ENCODE results near the gene TULP4.
"Not testable (repeated sequence)": the region's sequence is repeated elsewhere in the genome, so short reads cannot be mapped to it uniquely, and the experiment has no call there.

The TULP4 gene

GRCh38 chr6:158398252-158399024 lies 86.2 kb downstream of the TULP4 start:
- no peak for DNase-seq

GRCh38 chr6:158399040-158399700 lies 86.9 kb downstream of the TULP4 start:
- DNase-seq = no peak

GRCh38 chr6:158402184-158402583 lies 89.9 kb downstream of the TULP4 start:
- no peak for DNase-seq

- DNase-seq = not testable (repeated sequence)
Measured at GRCh38 chr6:158405321-158405831, 93.1 kb downstream of the TULP4 start.

- DNase-seq = no peak
Measured at GRCh38 chr6:158405933-158406332, 93.7 kb downstream of the TULP4 start.

- DNase-seq = no peak
Measured at GRCh38 chr6:158406736-158407135, 94.5 kb downstream of the TULP4 start.

- DNase-seq = no peak
Measured at GRCh38 chr6:158408013-158408412, 95.7 kb downstream of the TULP4 start.

GRCh38 chr6:158408552-158409130 lies 96.4 kb downstream of the TULP4 start:
- no peak for DNase-seq

GRCh38 chr6:158409451-158409850 lies 97.2 kb downstream of the TULP4 start:
- no peak for DNase-seq

GRCh38 chr6:158410784-158411183 lies 98.5 kb downstream of the TULP4 start:
- DNase-seq = no peak

- no peak for DNase-seq
Measured at GRCh38 chr6:158411998-158412397, 99.7 kb downstream of the TULP4 start.

GRCh38 chr6:158413028-158413427 lies 100.8 kb downstream of the TULP4 start:
- no peak for DNase-seq

GRCh38 chr6:158413814-158414565 lies 101.7 kb downstream of the TULP4 start:
- no peak for DNase-seq

- DNase-seq = no peak
Measured at GRCh38 chr6:158414851-158415262, 102.6 kb downstream of the TULP4 start.

- DNase-seq = no peak
Measured at GRCh38 chr6:158415666-158416065, 103.4 kb downstream of the TULP4 start.

GRCh38 chr6:158416883-158417759 lies 104.9 kb downstream of the TULP4 start:
- no peak for DNase-seq

GRCh38 chr6:158417760-158418098 lies 105.5 kb downstream of the TULP4 start:
- DNase-seq = no peak

GRCh38 chr6:158418501-158418900 lies 106.2 kb downstream of the TULP4 start:
- no peak for DNase-seq

GRCh38 chr6:158419339-158419909 lies 107.2 kb downstream of the TULP4 start:
- no peak for DNase-seq

- no peak for DNase-seq
Measured at GRCh38 chr6:158421381-158421780, 109.1 kb downstream of the TULP4 start.

- no peak for DNase-seq
Measured at GRCh38 chr6:158422629-158423238, 110.5 kb downstream of the TULP4 start.

All from activated naive CD4-positive, alpha-beta T cell (primary cell).